HepG2 (cell line): ENCODE measurements around the gene SLC5A10.

Source experiments
- CREM ChIP-seq, 2 experiments: sonication (generic) in 1 of 2; formaldehyde crosslinking in 1 of 2; IDR thresholded peaks; 2 replicates each; pipeline versions ENCODE4 v1.4.0 to v1.6.1; 2016 to 2020; ENCODE audit warnings: antibody characterized with exemption in 1 of 2, mild to moderate bottlenecking in 1 of 2, missing genetic modification reagents in 1 of 2
- EP300 ChIP-seq, 3 experiments: sonication (generic) in 1 of 3; formaldehyde crosslinking in 1 of 3; IDR thresholded peaks; 2 replicates each; pipeline versions ENCODE4 v1.5.1 to v1.6.1; 2011 to 2020; ENCODE audit warnings: low read depth in 2 of 3, low read length in 2 of 3, borderline replicate concordance in 1 of 3, improper control_type of control experiment in 1 of 3, mild to moderate bottlenecking in 1 of 3, missing genetic modification reagents in 1 of 3, moderate library complexity in 1 of 3
- EZH2 ChIP-seq: conservative IDR thresholded peaks from 2 replicates; pipeline ENCODE4 v1.6.1; 2012; ENCODE audit warnings: mild to moderate bottlenecking, low read depth, low read length, moderate library complexity
- MEIS2 ChIP-seq: sonication (generic); formaldehyde crosslinking; IDR thresholded peaks from 2 replicates; pipeline ENCODE4 v1.9.0; 2021; ENCODE audit warnings: mild to moderate bottlenecking, missing genetic modification reagents
- ZBTB7A ChIP-seq: sonication (generic); formaldehyde crosslinking; IDR thresholded peaks from 2 replicates; pipeline ENCODE4 v1.8.0; 2022; ENCODE audit warnings: mild to moderate bottlenecking, missing genetic modification reagents
- ZSCAN9 ChIP-seq: IDR thresholded peaks from 2 replicates; pipeline ENCODE4 v1.6.1; 2016; ENCODE audit warnings: borderline replicate concordance
- TF ChIP-seq, protein P1 (sequence below): sonication (generic); formaldehyde crosslinking; IDR thresholded peaks from 2 replicates; pipeline ENCODE4 v1.5.0; 2020; ENCODE audit warnings: mild to moderate bottlenecking, missing genetic modification reagents, moderate library complexity
- TF ChIP-seq, protein P2 (sequence below): sonication (generic); formaldehyde crosslinking; IDR thresholded peaks from 2 replicates; pipeline ENCODE4 v1.4.0; 2020; ENCODE audit warnings: missing genetic modification reagents

DNA sequence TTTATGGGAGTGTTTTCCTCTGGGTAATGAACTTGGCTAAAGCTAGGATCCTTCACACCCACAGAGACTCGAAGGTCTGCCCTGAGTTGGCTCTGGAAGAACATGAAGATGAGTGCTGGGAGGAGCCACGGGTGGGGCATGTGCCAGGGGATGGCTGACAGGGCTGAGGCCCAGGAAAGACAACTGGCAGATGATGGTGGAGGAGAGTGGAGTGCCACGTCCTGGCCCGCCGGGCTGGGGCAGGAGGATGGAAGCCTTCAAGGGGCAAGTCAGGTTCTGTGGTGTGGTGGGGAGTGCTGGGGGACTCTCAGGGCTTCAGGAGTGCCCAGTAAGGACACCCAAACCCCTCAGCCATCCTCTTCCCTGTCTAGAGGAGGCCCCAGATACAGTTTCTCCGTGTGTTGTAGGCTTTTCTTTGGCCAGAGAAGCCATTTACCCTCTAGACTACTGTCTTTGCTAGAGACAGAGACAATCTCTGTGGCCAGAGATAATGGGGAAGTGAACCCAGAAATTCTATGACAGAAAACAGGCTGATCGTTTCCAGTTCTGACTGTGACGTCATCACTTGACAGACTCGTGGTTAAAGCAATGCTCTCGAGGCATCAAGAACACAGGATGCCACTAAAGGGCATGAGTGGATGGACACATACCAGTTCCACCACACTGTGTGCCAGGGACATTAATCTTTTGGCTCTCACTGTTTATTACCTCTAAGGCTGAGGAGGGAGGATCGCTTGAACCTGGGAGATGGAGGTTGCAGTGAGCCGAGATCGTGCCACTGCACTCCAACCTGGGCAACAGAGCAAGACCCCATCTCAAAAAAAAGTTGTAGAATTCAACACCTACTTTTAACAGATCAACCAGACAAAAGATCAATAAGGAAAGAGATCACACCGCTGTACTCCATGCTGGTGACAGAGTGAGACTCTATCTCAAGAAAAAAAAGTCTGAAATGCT is 18.6 kb upstream of the SLC5A10 start:
- TF ChIP-seq ZBTB7A (CRISPR knock-in tag) = no peak
- no peak for TF ChIP-seq CREM (IDR thresholded peaks at IDR 0.05)
- TF ChIP-seq CREM (CRISPR knock-in tag; IDR thresholded peaks at IDR 0.05) = no peak
- no peak for TF ChIP-seq EZH2
- no peak for TF ChIP-seq EP300 (IDR thresholded peaks at IDR 0.05; ENCODE audit: low read depth in 2 of 2, low read length in 2 of 2)
- no peak for TF ChIP-seq EP300 (CRISPR knock-in tag; IDR thresholded peaks at IDR 0.05; ENCODE audit: borderline replicate concordance)
- TF ChIP-seq, protein P1, sequence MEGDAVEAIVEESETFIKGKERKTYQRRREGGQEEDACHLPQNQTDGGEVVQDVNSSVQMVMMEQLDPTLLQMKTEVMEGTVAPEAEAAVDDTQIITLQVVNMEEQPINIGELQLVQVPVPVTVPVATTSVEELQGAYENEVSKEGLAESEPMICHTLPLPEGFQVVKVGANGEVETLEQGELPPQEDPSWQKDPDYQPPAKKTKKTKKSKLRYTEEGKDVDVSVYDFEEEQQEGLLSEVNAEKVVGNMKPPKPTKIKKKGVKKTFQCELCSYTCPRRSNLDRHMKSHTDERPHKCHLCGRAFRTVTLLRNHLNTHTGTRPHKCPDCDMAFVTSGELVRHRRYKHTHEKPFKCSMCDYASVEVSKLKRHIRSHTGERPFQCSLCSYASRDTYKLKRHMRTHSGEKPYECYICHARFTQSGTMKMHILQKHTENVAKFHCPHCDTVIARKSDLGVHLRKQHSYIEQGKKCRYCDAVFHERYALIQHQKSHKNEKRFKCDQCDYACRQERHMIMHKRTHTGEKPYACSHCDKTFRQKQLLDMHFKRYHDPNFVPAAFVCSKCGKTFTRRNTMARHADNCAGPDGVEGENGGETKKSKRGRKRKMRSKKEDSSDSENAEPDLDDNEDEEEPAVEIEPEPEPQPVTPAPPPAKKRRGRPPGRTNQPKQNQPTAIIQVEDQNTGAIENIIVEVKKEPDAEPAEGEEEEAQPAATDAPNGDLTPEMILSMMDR (CRISPR knock-in tag) = no peak
- no peak for TF ChIP-seq ZSCAN9
- no peak for TF ChIP-seq MEIS2 (CRISPR knock-in tag)
- TF ChIP-seq, protein P2, sequence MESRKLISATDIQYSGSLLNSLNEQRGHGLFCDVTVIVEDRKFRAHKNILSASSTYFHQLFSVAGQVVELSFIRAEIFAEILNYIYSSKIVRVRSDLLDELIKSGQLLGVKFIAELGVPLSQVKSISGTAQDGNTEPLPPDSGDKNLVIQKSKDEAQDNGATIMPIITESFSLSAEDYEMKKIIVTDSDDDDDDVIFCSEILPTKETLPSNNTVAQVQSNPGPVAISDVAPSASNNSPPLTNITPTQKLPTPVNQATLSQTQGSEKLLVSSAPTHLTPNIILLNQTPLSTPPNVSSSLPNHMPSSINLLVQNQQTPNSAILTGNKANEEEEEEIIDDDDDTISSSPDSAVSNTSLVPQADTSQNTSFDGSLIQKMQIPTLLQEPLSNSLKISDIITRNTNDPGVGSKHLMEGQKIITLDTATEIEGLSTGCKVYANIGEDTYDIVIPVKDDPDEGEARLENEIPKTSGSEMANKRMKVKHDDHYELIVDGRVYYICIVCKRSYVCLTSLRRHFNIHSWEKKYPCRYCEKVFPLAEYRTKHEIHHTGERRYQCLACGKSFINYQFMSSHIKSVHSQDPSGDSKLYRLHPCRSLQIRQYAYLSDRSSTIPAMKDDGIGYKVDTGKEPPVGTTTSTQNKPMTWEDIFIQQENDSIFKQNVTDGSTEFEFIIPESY (CRISPR knock-in tag) = no peak
